Measurements from ENCODE around the gene MRPS21.
"Not testable (repeated sequence)": the region's sequence is repeated elsewhere in the genome, so short reads cannot be mapped to it uniquely, and the experiment has no call there.

DNA sequence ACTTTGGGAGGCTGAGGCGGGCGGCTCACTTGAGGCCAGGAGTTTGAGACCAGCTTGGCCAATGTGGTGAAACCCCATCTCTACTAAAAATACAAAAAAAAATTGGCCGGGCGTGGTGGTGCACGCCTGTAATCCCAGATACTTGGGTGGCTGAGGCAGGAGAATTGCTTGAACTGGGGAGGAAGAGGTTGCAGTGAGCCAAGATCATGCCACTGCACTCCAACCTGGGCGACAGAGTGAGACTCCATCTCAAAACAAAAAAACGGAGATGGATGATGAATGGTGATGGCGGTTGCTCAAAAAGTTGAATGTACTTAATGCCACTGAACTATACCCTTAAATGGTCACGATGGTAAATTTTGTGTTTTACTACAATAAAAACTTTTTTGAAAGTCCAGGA, 14.9 kb downstream of the MRPS21 start:
- TF ChIP-seq, protein P1, sequence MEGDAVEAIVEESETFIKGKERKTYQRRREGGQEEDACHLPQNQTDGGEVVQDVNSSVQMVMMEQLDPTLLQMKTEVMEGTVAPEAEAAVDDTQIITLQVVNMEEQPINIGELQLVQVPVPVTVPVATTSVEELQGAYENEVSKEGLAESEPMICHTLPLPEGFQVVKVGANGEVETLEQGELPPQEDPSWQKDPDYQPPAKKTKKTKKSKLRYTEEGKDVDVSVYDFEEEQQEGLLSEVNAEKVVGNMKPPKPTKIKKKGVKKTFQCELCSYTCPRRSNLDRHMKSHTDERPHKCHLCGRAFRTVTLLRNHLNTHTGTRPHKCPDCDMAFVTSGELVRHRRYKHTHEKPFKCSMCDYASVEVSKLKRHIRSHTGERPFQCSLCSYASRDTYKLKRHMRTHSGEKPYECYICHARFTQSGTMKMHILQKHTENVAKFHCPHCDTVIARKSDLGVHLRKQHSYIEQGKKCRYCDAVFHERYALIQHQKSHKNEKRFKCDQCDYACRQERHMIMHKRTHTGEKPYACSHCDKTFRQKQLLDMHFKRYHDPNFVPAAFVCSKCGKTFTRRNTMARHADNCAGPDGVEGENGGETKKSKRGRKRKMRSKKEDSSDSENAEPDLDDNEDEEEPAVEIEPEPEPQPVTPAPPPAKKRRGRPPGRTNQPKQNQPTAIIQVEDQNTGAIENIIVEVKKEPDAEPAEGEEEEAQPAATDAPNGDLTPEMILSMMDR (conservative IDR thresholded peaks at IDR 0.05): not testable (repeated sequence)
- not testable (repeated sequence) for TF ChIP-seq EZH2 (IDR thresholded peaks at IDR 0.05; ENCODE audit: low read depth)
